Activated CD4-positive, alpha-beta T cell treated with anti-CD3 and anti-CD28 coated beads, Interleukin-2, Interleukin-4, amounts not matched to agents 100 ng/mL and 50 ng/mL, durations not matched to agents 16 hours and 8 hours (primary cell): ENCODE measurements around the gene MTMR2.
A peak's percentile ranks its signal among the peaks of the same experiment; 100 is the strongest.
"Not testable (repeated sequence)": the region's sequence is repeated elsewhere in the genome, so short reads cannot be mapped to it uniquely, and the experiment has no call there.

Experiments
- DNase-seq: peaks from one replicate; pipeline ENCODE4 v3.0.0-alpha.2; 2020; ENCODE audit warnings: low spot score

Gene MTMR2

DNA sequence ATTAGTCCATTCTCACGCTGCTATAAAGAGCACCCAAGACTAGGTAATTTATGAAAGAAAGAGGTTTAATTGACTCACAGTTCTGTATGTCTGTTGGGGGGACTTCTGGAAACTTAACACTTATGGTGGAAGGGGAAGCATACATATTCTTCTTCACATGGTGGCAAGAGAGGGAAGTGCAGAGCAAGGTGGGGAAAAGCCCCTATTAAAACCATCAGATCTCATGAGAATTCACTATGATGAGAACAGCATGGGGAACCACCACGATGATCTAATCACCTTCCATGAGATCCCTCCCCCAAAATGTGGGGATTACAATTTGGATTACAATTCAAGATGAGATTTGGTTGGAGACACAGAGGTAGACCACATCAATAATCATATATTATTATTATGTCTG lies 107.9 kb downstream of the MTMR2 start:
- no peak for DNase-seq

DNA sequence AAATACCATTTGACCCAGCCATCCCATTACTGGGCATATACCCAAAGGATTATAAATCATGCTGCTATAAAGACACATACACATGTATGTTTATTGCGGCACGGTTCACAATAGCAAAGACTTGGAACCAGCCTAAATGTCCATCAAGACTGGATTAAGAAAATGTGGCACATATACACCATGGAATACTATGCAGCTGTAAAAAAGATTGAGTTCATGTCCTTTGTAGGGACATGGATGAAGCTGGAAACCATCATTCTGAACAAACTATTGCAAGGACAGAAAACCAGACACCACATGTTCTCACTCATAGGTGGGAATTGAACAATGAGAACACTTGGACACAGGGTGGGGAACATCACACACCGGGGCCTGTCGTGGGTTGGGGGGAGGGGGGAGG lies 112.9 kb downstream of the MTMR2 start:
- DNase-seq: not testable (repeated sequence)

DNA sequence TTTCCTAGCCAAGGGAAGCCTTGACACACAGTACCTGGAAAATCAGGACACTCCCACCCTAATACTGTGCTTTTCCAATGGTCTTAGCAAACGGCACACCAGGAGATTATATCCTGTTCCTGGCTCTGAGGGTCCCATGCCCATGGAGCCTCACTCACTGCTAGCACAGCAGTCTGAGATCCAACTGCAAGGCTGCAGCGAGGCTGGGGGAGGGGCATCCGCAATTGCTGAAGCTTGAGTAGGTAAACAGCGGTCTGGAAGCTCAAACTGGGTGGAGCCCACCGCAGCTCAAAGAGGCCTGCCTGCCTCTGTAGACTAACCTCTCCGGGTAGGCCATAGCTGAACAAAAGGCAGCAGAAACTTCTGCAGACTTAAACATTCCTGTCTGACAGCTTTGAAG lies 117.4 kb downstream of the MTMR2 start:
- not testable (repeated sequence) for DNase-seq

DNA sequence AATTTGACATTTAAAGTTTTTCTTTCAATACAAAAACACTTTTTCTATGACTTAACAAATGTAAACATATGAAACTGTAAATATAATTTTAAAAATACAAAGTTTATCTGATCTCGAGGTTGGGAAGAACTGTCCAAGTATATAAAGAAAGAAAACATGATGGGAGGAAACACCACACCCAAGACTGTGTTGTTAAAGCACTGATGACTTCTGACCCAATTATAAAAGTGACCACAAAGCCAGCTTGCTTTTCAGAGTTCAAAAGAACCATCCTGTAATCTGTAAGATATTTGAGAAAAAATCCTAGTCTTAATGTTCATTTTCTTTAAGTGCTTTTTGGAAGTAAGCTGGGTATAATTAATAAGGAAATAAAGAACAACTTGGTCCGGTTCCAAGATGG lies 118.0 kb downstream of the MTMR2 start:
- no peak for DNase-seq

DNA sequence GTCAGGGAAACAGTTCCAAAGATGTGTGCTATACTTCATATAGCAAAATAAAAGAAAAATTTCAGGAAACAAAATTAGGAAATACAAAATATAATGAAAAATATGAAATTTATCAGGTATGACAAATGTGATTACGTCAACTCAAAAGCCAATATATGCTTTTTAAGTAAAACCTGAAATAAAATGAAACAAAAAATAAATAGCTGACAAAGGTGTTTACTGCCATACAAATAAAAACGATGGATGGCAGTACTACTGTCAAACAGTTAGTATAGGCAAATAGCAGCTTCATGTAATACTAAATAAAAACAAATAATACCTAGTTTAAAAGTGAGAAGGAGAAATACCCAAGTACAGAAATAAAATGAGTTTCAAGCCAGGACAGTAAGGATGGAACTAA lies 119.9 kb downstream of the MTMR2 start:
- DNase-seq: no peak

DNA sequence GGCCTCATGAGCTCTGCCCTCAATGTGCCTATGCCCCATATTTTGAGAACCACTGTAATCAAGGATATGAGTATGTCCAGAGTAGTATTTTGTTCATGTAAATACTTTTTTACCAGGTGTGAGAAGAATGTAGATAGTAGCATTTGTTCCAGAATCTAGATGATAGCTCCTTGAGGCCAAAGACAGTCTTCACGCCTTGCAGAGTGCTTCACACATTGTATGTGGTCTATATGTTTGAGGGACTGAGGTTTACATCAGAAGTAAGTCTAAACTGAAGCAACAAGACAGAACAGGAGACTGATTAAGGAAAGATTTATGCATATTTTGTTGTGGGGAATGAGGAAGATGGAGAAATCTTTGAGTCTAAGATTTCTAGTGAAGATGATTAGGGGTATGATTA lies 121.1 kb downstream of the MTMR2 start:
- DNase-seq: no peak

DNA sequence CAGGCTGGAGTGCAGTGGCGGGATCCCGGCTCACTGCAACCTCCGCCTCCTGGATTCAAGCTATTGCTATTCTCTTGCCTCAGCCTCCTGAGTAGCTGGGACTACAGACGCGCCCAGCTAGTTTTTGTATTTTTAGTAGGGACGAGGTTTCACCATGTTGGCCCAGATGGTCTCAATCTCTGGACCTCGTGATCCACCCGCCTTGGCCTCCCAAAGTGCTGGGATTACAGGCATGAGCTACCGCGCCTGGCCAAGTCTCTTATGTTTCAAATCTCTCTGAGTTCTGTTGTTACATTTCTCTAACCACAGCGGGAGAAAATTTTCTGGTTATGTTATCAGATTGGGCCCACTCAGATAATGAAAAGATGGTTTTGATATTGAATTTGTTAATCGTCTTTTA lies 123.5 kb downstream of the MTMR2 start:
- DNase-seq: no peak

DNA sequence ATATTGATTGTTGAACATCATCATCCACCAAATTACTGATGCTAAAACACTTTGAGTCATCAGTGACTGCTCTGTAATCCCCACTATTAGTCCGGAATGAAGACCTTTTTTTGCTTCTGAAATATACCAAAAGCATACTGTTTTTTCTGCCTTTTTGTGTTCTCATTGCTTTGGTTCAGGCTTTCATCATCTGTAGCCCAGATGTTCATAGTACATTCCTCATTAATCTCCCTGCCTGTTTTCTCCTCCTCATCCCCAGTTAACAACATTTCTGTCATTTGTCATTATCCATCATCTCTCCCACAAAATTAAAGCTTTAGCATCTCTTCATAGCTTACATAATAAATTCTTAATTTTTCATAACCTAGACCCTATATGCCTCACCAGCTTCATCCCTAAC lies 124.4 kb downstream of the MTMR2 start:
- no peak for DNase-seq

DNA sequence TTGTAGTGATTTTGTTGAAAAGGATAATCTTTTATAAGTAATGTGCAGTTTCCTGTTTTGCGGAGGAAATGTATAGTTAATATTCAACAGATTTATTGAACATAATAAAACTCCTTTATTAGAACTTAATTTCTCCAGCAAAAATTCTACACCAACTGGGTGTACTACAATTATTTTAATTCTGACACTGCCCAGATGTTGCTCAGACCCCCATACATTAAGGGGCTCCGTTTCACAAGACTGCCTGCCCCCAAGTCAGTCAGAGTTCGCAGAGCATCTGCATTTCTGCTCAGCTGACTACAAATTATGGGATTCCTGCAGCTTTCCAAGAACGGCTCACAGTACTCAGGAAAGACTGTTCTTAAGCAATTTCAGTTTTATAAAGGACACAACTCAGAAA lies 127.4 kb downstream of the MTMR2 start:
- DNase-seq: no peak

DNA sequence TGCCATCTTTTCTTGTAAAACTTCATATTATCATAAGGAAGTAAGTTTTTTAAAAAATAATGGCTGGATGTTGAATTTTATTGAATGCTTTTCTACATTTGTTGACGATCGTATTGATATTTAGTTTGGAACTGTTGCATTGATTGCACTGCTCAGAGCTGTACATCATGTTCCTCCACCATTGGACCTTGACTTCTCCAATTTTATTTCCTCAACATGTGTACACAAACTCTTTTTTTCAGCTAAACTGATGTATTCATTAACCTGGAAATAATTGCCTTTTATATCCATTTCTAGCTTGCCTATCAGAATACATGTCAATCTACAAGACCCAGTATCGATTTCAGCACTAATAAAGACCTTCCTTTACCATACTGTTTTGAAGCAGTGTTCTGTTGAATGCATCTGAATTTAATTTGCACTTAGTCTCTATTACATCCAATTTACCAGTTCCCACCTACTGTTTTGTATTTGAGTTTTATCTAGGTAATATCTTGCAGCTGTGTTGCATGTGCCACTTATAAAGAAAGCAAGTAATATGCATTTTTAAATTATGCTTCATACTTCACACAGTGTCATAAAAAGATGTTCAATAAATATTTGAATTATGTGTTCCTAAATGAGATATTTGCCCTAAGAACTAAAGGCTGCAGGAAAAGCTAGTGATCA lies 128.1 kb downstream of the MTMR2 start:
- no peak for DNase-seq

DNA sequence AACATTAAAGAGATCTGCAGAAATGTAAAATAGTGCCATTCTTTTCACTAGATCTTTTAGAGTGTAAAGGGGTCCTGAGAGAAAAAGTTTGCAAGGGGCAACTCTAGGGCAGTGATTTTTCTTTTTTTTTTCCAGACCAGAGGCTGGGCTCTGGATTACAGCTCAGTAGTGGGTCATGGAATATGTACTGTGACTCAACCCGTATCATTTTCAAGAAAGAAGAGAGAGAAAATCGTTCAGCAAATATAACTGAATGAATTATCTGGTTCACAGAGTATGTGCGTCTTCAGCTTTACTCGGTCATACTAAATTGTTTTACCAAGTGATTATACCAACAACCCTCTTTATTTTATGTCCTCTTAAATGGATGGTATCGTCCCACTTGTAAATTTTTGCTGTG lies 129.8 kb downstream of the MTMR2 start:
- no peak for DNase-seq

DNA sequence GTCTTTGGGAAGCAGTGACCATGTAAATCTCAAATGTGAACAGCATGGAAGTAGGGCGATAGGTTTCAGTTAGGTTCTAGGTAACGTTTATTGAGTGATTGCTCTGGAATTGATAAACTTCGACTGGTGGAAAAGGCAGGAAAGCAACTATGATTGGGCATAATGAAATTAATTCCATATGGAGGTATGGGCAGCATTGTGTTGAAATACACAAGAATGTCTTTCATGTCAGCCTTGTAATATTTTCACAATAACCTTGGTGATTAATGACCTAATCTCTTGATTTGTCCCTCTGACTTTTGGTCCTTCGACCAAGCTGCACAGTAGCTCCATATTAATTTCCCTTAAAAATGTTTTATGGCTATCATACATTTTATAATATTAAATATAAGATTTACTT lies 130.8 kb downstream of the MTMR2 start:
- no peak for DNase-seq

DNA sequence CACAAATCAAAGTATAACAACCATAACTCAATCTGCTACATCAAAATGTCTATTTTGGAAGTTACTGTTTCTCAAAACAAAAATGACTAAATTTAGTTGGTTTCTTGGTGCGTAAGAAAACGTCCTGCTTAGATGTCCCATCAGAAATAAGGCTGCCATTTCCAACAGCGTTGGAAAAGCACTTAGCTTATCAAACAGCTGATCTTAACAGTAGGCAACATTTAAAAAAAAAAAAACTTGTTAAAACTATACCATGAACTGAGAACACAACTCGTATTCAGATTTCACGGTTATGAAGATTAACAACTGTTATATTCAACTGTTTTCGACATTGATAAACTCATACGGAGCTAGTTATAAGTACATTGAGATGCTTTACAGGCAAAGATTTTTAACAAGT lies 131.2 kb downstream of the MTMR2 start:
- DNase-seq: no peak

DNA sequence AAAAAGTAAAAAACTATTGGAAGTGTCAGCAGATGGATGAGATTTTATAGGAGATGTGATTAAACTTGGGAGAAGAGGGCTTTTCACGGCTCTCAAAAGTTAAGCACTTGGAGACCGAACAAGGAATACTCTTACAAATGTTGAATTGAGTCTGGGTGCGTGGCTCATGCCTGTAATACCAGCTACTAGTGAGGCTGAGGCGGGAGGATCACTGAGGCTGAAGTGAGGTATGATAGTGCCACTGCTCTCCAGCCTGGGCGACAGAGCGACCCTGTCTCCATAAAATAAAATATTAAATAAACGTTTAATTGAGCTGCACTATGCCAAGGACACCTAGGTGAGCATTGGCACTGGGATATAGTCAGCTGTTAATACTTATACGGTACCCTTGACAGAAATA lies 131.7 kb downstream of the MTMR2 start:
- no peak for DNase-seq

DNA sequence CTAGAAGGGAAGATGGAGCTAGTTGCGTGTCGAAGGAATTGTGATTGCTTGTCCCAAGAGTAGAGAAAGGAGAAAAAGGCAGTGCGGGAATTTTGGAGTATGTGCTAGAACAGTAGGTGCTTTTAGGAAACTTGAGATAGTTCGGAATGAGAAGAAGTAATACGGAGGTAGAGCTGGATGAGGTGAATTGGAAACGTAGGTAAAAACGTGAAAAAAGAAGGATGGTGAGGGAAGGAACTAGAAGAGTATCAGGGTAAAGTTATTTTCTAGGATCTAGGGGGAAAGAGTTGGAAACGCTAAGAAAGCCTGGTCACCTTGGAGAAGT lies 132.2 kb downstream of the MTMR2 start:
- no peak for DNase-seq

DNA sequence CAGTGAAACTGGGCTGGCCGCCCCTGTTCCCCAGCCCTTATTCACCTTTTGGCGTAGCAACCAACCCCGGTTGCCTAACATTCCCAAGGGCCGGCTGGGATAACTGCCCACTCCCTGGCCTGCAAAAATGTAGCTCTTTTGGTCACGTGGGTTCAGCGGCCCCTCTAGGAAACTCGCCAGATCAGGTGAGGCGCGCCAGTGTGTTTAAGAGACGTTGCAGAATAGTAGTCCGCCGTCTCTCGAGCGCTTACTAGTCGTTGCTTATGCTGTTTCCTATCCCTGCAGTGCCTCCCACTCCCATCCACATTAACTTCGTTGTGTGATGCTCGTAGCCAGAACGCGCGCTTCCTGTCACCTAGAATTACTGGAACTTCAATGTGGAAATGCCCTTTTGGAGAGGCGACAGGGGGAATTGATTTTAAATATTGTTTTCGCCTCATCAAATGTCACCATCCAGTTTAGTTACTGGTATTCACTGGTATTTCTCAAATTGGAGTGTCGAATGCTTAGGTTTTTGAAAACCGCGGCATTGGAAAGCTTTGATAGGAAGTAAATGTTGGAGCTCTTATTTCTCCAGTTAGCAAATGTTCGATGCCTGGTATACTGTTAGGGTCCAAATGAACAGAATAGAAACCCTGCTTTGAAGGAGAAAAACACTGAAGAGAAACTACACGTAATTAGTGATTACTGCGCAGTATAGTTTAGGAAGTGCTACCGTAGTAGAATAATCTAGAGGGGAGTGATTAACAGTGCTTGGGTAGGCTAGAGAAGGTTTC lies 132.8 kb downstream of the MTMR2 start:
- peak; percentile 61 for DNase-seq

DNA sequence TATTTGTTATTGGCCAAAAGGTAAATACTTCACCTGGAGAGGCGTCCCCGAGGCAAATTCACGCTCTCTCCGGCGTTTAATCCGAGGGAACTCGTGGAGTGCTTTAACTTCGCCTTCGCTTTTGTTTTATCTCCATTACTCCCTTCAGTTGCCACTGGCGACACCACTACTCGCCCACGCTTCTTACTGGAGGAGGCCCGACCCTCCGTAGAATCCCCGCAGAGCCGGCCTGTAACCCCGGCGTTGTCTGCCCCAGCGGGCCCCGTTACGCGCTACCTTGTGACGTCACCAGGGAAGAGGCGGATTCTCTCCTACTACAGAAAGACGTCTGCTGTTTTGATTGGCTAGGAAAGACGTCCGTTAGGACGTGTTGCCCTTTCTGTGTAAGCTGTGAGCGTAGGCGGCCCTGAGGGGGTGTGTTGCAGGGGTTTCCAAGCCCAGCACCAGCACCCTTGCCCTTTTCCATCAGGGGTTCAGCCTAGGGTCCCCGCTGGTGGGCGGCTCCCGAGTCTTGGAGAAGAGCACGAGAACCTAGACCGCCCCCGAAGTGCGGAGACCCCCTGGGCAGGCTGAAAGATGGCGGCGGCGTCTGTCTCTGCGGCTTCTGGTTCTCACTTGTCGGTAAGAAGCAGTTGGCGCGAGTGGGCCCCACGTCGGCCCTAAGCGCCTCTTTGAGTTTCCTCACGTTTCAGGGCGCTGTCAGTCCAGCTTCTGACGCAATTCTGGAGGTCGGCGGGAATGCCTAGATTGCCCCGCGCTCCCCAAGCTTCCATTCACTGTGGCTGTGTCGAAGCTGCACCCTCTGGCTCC lies 133.6 kb downstream of the MTMR2 start, which contains the start of gene CEP57:
TSS of gene CEP57 (plus strand) at position 376 of the 810 bp plus-strand sequence. CDS start at position 577, 201 bp downstream.
- DNase-seq: peak; percentile 98

DNA sequence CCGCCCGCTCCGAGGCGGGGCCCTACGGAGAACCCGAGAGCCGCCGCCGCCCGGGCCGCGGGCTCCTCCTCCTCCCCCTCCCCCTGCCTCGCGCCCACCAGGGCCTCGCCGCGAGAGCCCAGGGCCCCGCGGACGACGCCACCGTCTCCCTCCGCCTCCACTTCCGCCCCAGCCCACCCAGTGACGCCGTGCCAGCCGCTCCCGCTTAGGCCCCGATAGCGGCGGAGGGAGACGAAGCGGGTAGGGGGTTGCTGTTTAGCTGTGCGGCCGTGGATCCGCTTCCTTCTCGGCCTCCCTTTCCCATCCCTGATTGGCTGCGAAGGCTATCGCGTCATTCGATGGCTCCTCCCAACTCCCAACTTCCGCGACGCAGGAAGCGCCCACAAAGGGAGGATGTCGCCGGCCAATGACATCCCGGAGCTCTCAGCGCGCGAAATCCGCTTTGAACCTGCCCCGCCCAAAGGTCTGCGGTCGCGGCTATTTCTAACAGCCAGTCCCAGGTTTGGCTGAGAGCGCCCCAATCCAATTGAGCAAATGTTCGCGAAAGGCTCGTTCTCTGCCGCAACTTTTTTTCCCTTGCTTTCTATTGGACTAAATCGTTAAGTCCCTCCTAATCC lies 134.3 kb downstream of the MTMR2 start, which contains the start of gene FAM76B:
TSS of gene FAM76B (minus strand) at position 277 of the 617 bp plus-strand sequence. CDS start 304 bp downstream, outside the sequence.
- DNase-seq: peak; percentile 98

DNA sequence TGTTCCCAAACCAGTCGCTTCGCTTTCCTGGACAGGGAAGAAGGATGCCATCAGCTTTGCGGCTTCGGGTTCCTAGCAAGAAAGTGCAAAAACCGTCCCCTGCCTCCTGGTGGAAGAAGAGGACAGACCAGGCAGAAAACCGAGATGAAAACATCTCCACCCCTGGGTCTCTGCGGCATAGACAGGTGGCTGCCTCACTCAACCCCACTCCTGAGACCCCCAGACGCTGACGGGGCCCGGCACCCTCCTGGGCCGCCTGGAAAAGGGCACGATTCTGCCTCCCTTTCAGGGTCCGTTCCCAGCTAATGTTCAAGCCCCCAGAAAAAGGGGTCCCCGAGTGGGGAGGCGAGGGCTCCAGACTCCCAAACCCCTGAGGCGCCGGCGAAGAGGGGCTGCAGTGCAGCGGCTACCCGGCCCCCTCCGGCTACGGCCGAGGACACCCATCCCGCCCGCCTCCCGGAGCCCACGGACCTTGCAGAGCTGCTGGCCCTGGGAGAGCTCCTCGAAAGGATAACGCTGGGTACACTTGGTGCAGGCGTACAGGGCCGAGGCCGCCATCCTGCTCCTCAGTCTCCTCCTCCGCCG lies 134.9 kb downstream of the MTMR2 start:
- peak; percentile 30 for DNase-seq
